GM19324 (cell line): ENCODE results near the gene JAG2.

Experiments
- ATAC-seq: cut with Tn5 transposase; IDR thresholded peaks from one replicate; pipeline ENCODE4 v1.9.1; 2021; ENCODE audit warnings: mild to moderate bottlenecking, moderate library complexity; ENCODE audit not compliant: unreplicated experiment, low FRiP score

The JAG2 gene

GRCh38 chr14:105204206-105204930 lies 35.8 kb upstream of the JAG2 start:
- no peak for ATAC-seq

- no peak for ATAC-seq
Measured at GRCh38 chr14:105203701-105204100, 35.1 kb upstream of the JAG2 start.

- ATAC-seq = no peak
Measured at GRCh38 chr14:105203057-105203531, 34.5 kb upstream of the JAG2 start.

- no peak for ATAC-seq
Measured at GRCh38 chr14:105201925-105202513, 33.4 kb upstream of the JAG2 start.

- no peak for ATAC-seq
Measured at GRCh38 chr14:105201156-105201924, 32.8 kb upstream of the JAG2 start.

- ATAC-seq = no peak
Measured at GRCh38 chr14:105200641-105201040, 32.1 kb upstream of the JAG2 start.

- no peak for ATAC-seq
Measured at GRCh38 chr14:105200074-105200473, 31.5 kb upstream of the JAG2 start.

GRCh38 chr14:105199093-105199492 lies 30.5 kb upstream of the JAG2 start:
- no peak for ATAC-seq

- ATAC-seq = no peak
Measured at GRCh38 chr14:105198588-105198987, 30.0 kb upstream of the JAG2 start.

GRCh38 chr14:105197211-105197641 lies 28.6 kb upstream of the JAG2 start:
- no peak for ATAC-seq

- no peak for ATAC-seq
Measured at GRCh38 chr14:105196265-105196960, 27.8 kb upstream of the JAG2 start.

GRCh38 chr14:105195522-105196264 lies 27.1 kb upstream of the JAG2 start:
- no peak for ATAC-seq

GRCh38 chr14:105195051-105195450 lies 26.5 kb upstream of the JAG2 start:
- ATAC-seq = no peak

- no peak for ATAC-seq
Measured at GRCh38 chr14:105193916-105194782, 25.6 kb upstream of the JAG2 start.

- ATAC-seq = no peak
Measured at GRCh38 chr14:105192866-105193731, 24.5 kb upstream of the JAG2 start.

- no peak for ATAC-seq
Measured at GRCh38 chr14:105187935-105188524, 19.5 kb upstream of the JAG2 start.

GRCh38 chr14:105187116-105187515 lies 18.5 kb upstream of the JAG2 start:
- ATAC-seq = no peak

GRCh38 chr14:105185973-105186372 lies 17.4 kb upstream of the JAG2 start:
- ATAC-seq = no peak
